Stomach (tissue), 4 donors: Measurements from ENCODE around the gene IPPK.

ENCODE experiments used
- POLR2A ChIP-seq, 4 donors: fragments of 450-650 bp; IDR thresholded peaks; one replicate each; pipeline ENCODE4 v1.6.1; 2016; ENCODE audit warnings: antibody characterized with exemption in 4 of 4, control low read depth in 2 of 4, mild to moderate bottlenecking in 1 of 4, moderate library complexity in 1 of 4
- TF ChIP-seq, protein P1 (sequence below), 7 experiments: fragments of 450-650 bp in 4 of 7; fragments of 200-600 bp in 3 of 7; sonication (generic) in 3 of 7; IDR thresholded peaks; one replicate each; pipeline ENCODE4 v1.5.1; 2016 to 2019; ENCODE audit warnings: antibody characterized with exemption in 7 of 7, control low read depth in 2 of 7, mild to moderate bottlenecking in 1 of 7

DNA sequence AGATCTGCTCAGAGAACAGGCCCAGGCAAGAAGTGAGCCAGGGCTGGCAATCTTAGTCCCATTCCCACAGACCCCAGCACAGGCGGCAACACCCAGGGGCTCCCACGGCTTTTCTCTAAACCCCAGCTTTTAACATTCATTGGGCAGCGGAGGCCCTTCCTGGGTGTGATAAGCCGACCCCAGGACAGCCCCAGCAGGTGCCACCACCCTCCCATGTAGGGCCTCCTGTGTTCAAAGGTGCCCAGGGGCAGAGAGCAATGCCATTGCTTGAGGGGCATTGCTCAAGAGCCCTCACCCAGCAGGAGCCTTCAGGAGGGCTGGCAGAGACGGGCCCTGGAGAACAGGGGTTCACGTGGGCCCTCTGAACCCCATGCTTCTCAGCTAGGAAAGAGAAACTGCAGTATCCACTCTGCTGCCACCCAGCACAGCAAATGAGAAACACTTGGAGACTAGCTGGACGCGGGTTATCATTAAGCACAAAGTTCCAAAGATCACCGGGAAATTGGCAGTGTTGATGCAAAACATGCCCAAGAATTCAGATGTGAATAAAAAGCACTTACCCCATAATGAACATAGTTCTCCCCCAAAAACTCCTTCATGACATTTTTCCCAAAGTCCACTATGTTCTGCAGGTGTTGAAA is 13.9 kb downstream of the IPPK start:
- TF ChIP-seq, protein P1, sequence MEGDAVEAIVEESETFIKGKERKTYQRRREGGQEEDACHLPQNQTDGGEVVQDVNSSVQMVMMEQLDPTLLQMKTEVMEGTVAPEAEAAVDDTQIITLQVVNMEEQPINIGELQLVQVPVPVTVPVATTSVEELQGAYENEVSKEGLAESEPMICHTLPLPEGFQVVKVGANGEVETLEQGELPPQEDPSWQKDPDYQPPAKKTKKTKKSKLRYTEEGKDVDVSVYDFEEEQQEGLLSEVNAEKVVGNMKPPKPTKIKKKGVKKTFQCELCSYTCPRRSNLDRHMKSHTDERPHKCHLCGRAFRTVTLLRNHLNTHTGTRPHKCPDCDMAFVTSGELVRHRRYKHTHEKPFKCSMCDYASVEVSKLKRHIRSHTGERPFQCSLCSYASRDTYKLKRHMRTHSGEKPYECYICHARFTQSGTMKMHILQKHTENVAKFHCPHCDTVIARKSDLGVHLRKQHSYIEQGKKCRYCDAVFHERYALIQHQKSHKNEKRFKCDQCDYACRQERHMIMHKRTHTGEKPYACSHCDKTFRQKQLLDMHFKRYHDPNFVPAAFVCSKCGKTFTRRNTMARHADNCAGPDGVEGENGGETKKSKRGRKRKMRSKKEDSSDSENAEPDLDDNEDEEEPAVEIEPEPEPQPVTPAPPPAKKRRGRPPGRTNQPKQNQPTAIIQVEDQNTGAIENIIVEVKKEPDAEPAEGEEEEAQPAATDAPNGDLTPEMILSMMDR (IDR thresholded peaks at IDR 0.05): no peak
- no peak for TF ChIP-seq POLR2A (IDR thresholded peaks at IDR 0.05)
